Prostate gland (tissue), 2 donors: Measurements from ENCODE around the gene SMYD2.

Source experiments
- CTCF ChIP-seq, 4 experiments: fragments of 200-600 bp in 2 of 4; fragments of 450-650 bp in 2 of 4; sonication (generic) in 2 of 4; IDR thresholded peaks; 1 replicate in 3 of 4; 2 replicates in 1 of 4; pipeline ENCODE4 v1.5.1; 2016 to 2019; ENCODE audit warnings: antibody characterized with exemption in 4 of 4, mild to moderate bottlenecking in 2 of 4, moderate library complexity in 2 of 4
- POLR2A ChIP-seq: fragments of 450-650 bp; IDR thresholded peaks from one replicate; pipeline ENCODE4 v1.6.1; 2016; ENCODE audit warnings: antibody characterized with exemption, mild to moderate bottlenecking
- POLR2AphosphoS5 ChIP-seq: sonication (generic); formaldehyde crosslinking; IDR thresholded peaks from one replicate; pipeline ENCODE4 v1.6.1; 2017; ENCODE audit warnings: antibody characterized with exemption

DNA sequence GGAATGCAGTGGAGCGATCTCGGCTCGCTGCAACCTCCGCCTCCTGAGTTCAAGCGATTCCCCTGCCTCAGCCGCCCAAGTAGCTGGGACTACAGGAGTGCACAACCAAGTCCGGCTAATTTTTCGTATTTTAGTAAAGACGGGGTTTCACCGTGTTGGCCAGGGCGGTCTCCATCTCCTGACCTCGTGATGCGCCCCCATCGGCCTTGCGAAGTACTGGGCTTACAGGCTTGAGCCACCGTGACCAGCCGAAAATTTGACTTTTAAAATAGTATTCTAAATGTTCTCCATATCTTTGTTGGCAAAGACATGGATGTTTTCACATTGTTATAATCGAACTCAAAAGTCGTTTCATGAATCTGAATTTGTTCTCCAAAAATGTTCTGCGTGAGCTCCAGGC is 36.7 kb upstream of the SMYD2 start:
- TF ChIP-seq CTCF (IDR thresholded peaks at IDR 0.05) (no peak), POLR2A (no peak), POLR2AphosphoS5 (no peak)
